ENCODE measurements around the gene SBF2. TPM values are rescaled to one million over a fixed set of nuclear protein-coding genes. Genes with fewer than 3 reads are reported as not detected.

The SBF2 gene
- total and polyA plus RNA-seq, 11 donors = 10.4 to 33.9 (median 20.9) TPM

DNA sequence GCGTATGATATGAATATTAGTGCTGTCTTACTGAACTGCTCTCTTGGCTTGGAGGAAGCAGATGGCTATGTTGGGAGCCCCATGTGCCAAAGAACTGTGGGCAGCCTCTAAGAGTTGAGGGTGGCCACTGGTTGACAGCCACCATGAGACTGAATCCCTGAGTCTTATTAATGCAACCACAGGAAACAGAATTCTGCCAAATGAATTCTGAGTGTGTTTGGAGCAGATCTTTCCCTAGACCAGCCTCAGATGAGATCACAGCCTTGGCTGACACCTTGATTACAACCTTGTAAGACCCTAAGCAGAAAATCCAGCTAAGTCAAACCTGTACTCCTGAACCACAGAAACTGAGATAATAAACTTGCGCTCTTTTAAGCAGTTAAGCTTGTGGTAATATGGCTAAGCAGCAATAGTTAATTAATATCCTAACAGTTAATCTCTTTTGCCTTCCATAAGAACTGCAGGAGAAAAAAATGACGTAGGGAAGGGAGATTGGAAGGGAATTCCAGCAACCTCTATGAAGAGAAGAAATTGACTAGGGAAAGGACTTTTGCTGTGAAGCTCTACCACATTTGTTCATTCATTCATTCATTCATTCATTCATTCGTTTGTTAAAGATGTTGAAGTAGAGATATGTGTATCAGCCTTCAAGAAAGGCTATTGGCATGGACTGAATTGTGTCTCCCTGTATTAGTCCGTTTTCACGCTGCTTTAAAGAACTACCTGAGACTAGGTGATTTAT lies 37.7 kb upstream of the SBF2 start:
- intact Hi-C loops (cut with DNase I) = loop anchor here in 1 of 10 donors (10.0 kb wide), 1 partner anchor 63 kb away; no protein-coding TSS in a partner anchor
- no peak for ATAC-seq
- no peak overlapping the region for H3K4me3 ChIP-seq
- peaks cover 0 to 35% (median 17%) of the 10 kb centered on the region in 12 donors for H3K4me1 ChIP-seq
- no peaks in the 10 kb centered on the region for H3K9me3 ChIP-seq
- H3K36me3 ChIP-seq = no peaks in the 10 kb centered on the region
- no peaks in the 10 kb centered on the region for H3K27me3 ChIP-seq
- TF ChIP-seq POLR2A (IDR thresholded peaks at IDR 0.05) = no peak
- TF ChIP-seq, protein P1, sequence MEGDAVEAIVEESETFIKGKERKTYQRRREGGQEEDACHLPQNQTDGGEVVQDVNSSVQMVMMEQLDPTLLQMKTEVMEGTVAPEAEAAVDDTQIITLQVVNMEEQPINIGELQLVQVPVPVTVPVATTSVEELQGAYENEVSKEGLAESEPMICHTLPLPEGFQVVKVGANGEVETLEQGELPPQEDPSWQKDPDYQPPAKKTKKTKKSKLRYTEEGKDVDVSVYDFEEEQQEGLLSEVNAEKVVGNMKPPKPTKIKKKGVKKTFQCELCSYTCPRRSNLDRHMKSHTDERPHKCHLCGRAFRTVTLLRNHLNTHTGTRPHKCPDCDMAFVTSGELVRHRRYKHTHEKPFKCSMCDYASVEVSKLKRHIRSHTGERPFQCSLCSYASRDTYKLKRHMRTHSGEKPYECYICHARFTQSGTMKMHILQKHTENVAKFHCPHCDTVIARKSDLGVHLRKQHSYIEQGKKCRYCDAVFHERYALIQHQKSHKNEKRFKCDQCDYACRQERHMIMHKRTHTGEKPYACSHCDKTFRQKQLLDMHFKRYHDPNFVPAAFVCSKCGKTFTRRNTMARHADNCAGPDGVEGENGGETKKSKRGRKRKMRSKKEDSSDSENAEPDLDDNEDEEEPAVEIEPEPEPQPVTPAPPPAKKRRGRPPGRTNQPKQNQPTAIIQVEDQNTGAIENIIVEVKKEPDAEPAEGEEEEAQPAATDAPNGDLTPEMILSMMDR (IDR thresholded peaks at IDR 0.05) = no peak
- no peak for DNase-seq
- H3K27ac ChIP-seq = no peak overlapping the region
- WGBS, 4 donors = 85 to 93% (median 90%) methylated on average over 6 of the region's 6 CpGs

DNA sequence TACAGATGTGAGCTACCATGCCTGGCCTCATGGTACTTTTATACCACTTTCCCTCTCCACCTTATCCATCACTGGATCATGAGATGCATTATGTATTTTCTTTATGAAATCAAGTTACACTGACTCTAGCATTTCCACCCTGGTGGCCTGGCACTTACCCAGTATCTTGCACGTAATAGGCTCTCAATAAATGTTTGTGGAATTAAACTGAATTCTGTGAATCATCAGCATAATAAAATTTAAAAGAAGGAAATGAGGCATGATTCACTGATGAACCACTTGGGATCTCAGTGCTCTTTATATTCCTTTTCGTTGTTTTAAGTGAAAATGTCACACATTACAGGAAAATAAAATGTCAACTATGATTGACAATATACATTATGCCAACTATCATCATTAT lies 35.9 kb upstream of the SBF2 start:
- peaks cover 0 to 51% (median 26%) of the 10 kb centered on the region in 12 donors for H3K4me1 ChIP-seq
- intact Hi-C loops (cut with DNase I) = loop anchor here in 5 of 10 donors (5.0 to 10.0 kb wide), 7 partner anchors 37 to 1315 kb away; no protein-coding TSS in a partner anchor
- H3K4me3 ChIP-seq = no peak overlapping the region
- DNase-seq (no peak), ATAC-seq (no peak)
- TF ChIP-seq, protein P1 (IDR thresholded peaks at IDR 0.05) = no peak
- no peak for TF ChIP-seq POLR2A (IDR thresholded peaks at IDR 0.05)
- H3K36me3 ChIP-seq = no peaks in the 10 kb centered on the region
- H3K9me3 ChIP-seq = no peaks in the 10 kb centered on the region
- 64 to 75% (median 71%) methylated on average over 2 of the region's 2 CpGs for WGBS, 4 donors
- H3K27ac ChIP-seq = no peak overlapping the region
- no peaks in the 10 kb centered on the region for H3K27me3 ChIP-seq

DNA sequence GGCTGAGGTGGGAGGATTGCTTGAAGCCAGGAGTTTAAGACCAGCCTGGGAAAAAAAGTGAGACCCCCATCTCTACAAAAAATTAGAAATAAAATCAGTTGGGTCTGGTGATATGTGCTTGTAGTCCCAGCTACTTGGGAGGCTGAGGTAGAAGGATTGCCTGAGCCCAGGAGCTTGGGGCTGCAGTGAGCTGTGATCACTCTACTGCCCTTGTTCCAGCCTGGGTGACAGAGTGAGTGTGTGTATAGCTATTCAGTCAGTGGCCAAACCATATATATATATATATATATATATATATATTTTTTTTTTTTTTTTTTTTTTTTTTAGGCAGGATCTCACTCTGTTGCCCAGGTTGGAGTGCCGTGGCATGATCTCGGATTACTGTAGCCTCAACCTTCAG lies 35.3 kb upstream of the SBF2 start:
- 94 to 100% (median 99%) methylated on average over 2 of the region's 2 CpGs for WGBS, 4 donors
- Histone ChIP-seq H3K4me1 (peaks cover 0 to 54% (median 26%) of the 10 kb centered on the region in 12 donors), H3K4me3 (no peak overlapping the region), H3K27ac (peak overlapping the region in 1 of 12 donors; percentile 79), H3K36me3 (no peaks in the 10 kb centered on the region), H3K9me3 (no peaks in the 10 kb centered on the region), H3K27me3 (no peaks in the 10 kb centered on the region)
- ATAC-seq (no peak), DNase-seq (no peak)
- TF ChIP-seq, protein P1 (IDR thresholded peaks at IDR 0.05) = no peak
- TF ChIP-seq POLR2A (IDR thresholded peaks at IDR 0.05) = no peak
- intact Hi-C loops (cut with DNase I) = loop anchor here in 5 of 10 donors (5.0 to 10.0 kb wide), 6 partner anchors 38 to 1315 kb away; no protein-coding TSS in a partner anchor

DNA sequence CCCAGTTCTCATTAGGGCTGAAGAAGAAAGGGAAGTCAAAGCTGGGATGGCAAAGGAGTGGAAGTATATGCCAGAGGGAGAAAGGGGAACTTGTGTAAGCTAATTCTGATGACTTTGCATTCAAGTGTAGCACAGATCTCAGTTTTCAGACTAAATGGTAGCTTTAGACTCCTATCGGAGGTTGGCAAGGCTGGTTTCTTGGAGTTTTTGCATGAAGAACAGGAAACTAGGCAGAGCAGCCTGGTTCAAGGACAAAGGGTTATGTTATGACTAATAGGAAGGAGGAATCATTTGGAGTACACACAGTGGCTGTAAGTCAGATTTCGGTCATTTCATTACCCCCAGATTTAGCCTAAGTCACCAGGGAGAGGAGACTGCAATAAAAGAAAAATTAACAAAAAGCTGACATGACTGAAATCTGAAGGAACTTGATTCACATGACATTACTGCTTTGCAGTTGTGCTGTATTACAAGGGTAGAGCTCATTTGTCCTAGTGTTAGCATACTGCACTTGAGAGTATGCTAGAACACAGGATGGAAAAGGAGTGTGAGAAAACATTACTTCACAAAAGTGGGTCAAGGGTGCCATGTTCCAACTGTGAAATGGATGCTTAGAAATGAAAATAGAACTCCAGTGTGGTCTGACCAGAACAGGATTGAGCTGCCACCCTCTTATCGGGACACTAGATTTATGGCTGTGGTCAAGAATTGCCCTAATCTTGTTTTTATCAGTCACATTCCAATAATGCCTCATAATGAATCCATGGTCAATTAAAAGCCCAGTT lies 34.5 kb upstream of the SBF2 start:
- 62 to 74% (median 67%) methylated on average over 3 of the region's 3 CpGs for WGBS, 4 donors
- peak; percentile 21 to 56 (median 46) for ATAC-seq
- DNase-seq = no peak
- Histone ChIP-seq H3K36me3 (no peaks in the 10 kb centered on the region), H3K27ac (peak overlapping the region in 3 of 12 donors; percentile 10 to 79 (median 72)), H3K4me1 (peaks cover 0 to 58% (median 26%) of the 10 kb centered on the region in 12 donors), H3K4me3 (no peak overlapping the region), H3K27me3 (no peaks in the 10 kb centered on the region), H3K9me3 (no peaks in the 10 kb centered on the region)
- intact Hi-C loops (cut with DNase I) = loop anchor here in 5 of 10 donors (5.0 to 10.0 kb wide), 6 partner anchors 39 to 1314 kb away; no protein-coding TSS in a partner anchor
- TF ChIP-seq, protein P1 (IDR thresholded peaks at IDR 0.05) = no peak
- TF ChIP-seq POLR2A (IDR thresholded peaks at IDR 0.05) = no peak
